GM12878 (cell line): ENCODE results near the gene SORCS2. TPM values are rescaled to one million over a fixed set of nuclear protein-coding genes. Genes with fewer than 3 reads are reported as not detected.

Source experiments
- ATAC-seq: fragments of 200-7000 bp; cut with Tn5 transposase; 3 replicates; pipeline ENCODE4 v1.9.1; 2020; ENCODE audit warnings: mild to moderate bottlenecking, moderate library complexity
- BruUV-seq: library from RNA; stranded (reverse); fragments of 400-500 nt; replicated peaks from 2 replicates; lab custom pipeline; 2021; lab: Mats Ljungman, UMichigan
- CTCF ChIA-PET: fragments of 300-600 bp; sonication (Branson Sonifier 250); formaldehyde crosslinking; extraction: SDS; loops from one replicate; lab custom pipeline; 2021; ENCODE audit warnings: inconsistent platforms; lab: Yijun Ruan, JAX
- POLR2A ChIA-PET: fragments of 350-600 bp; formaldehyde crosslinking; extraction: SDS; loops from one replicate; lab custom pipeline; 2021; ENCODE audit warnings: inconsistent platforms; lab: Charles Lee
- RAD21 ChIA-PET: fragments of 300-600 bp; sonication (Branson Sonifier 250); formaldehyde crosslinking; loops from one replicate; lab custom pipeline; 2023; ENCODE audit warnings: antibody characterized with exemption; ENCODE audit not compliant: unreplicated experiment; lab: Charles Lee
- SMC1A ChIA-PET: fragments of 300-600 bp; sonication (Branson Sonifier 250); formaldehyde crosslinking; loops from one replicate; lab custom pipeline; 2023; ENCODE audit not compliant: unreplicated experiment, uncharacterized antibody; lab: Charles Lee
- DNase-seq: peaks from one replicate; pipeline ENCODE4 v3.0.0-alpha.2; 2011; ENCODE audit warnings: low read depth, low spot score
- FAIRE-seq: peaks from 3 replicates; lab custom pipeline; 2011; peaks lifted over from hg19 to GRCh38; lab: Jason Lieb, UNC
- H2AFZ ChIP-seq: 2 replicates; pipeline ENCODE4 v1.6.0; 2011; ENCODE audit warnings: low read depth, low read length, control low read depth; ENCODE audit not compliant: control insufficient read depth
- H3K27ac ChIP-seq: 2 replicates; pipeline ENCODE4 v1.5.1; 2011; ENCODE audit warnings: control low read depth; ENCODE audit not compliant: control insufficient read depth, insufficient read depth
- H3K27me3 ChIP-seq, 2 experiments: replicated peaks in 1 of 2; 2 replicates each; pipeline versions ENCODE4 v1.6.0 to v1.6.1; 2011; ENCODE audit warnings: low read length in 1 of 2; ENCODE audit not compliant: control insufficient read depth in 2 of 2, insufficient read depth in 2 of 2
- H3K36me3 ChIP-seq, 2 experiments: 2 replicates each; pipeline ENCODE4 v1.5.1; 2011; ENCODE audit warnings: low read length in 1 of 2; ENCODE audit not compliant: control insufficient read depth in 2 of 2, insufficient read depth in 2 of 2
- H3K4me1 ChIP-seq: 2 replicates; pipeline ENCODE4 v1.6.1; 2011; ENCODE audit warnings: mild to moderate bottlenecking, low read length, moderate library complexity, mixed read lengths; ENCODE audit not compliant: control insufficient read depth, insufficient read depth
- H3K4me2 ChIP-seq: 2 replicates; pipeline ENCODE4 v1.6.0; 2011; ENCODE audit warnings: control low read depth; ENCODE audit not compliant: control insufficient read depth, insufficient read depth
- H3K4me3 ChIP-seq: fragments of 200-600 bp; sonication (generic); 2 replicates; pipeline ENCODE4 v1.5.1; 2016
- H3K79me2 ChIP-seq: 2 replicates; pipeline ENCODE4 v1.6.0; 2011; ENCODE audit warnings: low read length; ENCODE audit not compliant: control insufficient read depth, insufficient read depth
- H3K9ac ChIP-seq: 2 replicates; pipeline ENCODE4 v1.8.0; 2011; ENCODE audit warnings: low read length, control low read depth, mixed read lengths; ENCODE audit not compliant: control insufficient read depth, insufficient read depth
- H3K9me3 ChIP-seq: replicated peaks from 3 replicates; pipeline ENCODE4 v1.5.1; 2011; ENCODE audit warnings: mild to moderate bottlenecking, low read length; ENCODE audit not compliant: control insufficient read depth, insufficient read depth
- H4K20me1 ChIP-seq: 2 replicates; pipeline ENCODE4 v1.6.0; 2011; ENCODE audit not compliant: control insufficient read depth, insufficient read depth
- BRCA1 ChIP-seq: IDR thresholded peaks from 2 replicates; pipeline ENCODE4 v1.6.1; 2011; ENCODE audit warnings: low read depth, low read length, improper control_type of control experiment
- CHD1 ChIP-seq: IDR thresholded peaks from 2 replicates; pipeline ENCODE4 v1.6.1; 2012; ENCODE audit warnings: low read depth, low read length, improper control_type of control experiment
- CHD2 ChIP-seq: IDR thresholded peaks from 2 replicates; pipeline ENCODE4 v1.6.1; 2011; ENCODE audit warnings: low read depth, low read length, improper control_type of control experiment, borderline replicate concordance
- LARP7 ChIP-seq: fragments of 450-650 bp; IDR thresholded peaks from 2 replicates; pipeline ENCODE4 v1.6.1; 2017; ENCODE audit warnings: mild to moderate bottlenecking
- NBN ChIP-seq: fragments of 450-650 bp; IDR thresholded peaks from 2 replicates; pipeline ENCODE4 v1.6.1; 2016
- NFXL1 ChIP-seq: fragments of 450-650 bp; IDR thresholded peaks from 2 replicates; pipeline ENCODE4 v1.6.1; 2017; ENCODE audit warnings: antibody characterized with exemption, mild to moderate bottlenecking, borderline replicate concordance
- NR2C1 ChIP-seq: fragments of 450-650 bp; IDR thresholded peaks from 2 replicates; pipeline ENCODE4 v1.6.1; 2017; ENCODE audit warnings: antibody characterized with exemption, mild to moderate bottlenecking, moderate library complexity
- PAX5 ChIP-seq: IDR thresholded peaks from 2 replicates; pipeline ENCODE4 v1.6.1; 2011; ENCODE audit warnings: low read depth, low read length, borderline replicate concordance
- RUNX3 ChIP-seq: IDR thresholded peaks from 2 replicates; pipeline ENCODE4 v1.6.1; 2012; ENCODE audit warnings: low read length, inconsistent platforms
- SIN3A ChIP-seq: IDR thresholded peaks from 2 replicates; pipeline ENCODE4 v1.6.1; 2012; ENCODE audit warnings: low read depth, low read length, improper control_type of control experiment
- ZBED1 ChIP-seq: IDR thresholded peaks from 2 replicates; pipeline ENCODE4 v1.6.1; 2016; ENCODE audit warnings: borderline replicate concordance
- ZNF24 ChIP-seq: fragments of 450-650 bp; IDR thresholded peaks from 2 replicates; pipeline ENCODE4 v1.6.1; 2017; ENCODE audit warnings: antibody characterized with exemption, mild to moderate bottlenecking
- ZZZ3 ChIP-seq: IDR thresholded peaks from 2 replicates; pipeline ENCODE4 v1.6.1; 2011; ENCODE audit warnings: low read depth; ENCODE audit not compliant: control insufficient read depth, insufficient read length
- WGBS: methylation state at CpG from one replicate; pipeline ENCODE4 v1.1.6; 2016; ENCODE audit warnings: low lambda C conversion rate; ENCODE audit not compliant: insufficient replicate concordance, insufficient coverage; ENCODE audit errors: missing lambda C conversion rate; 5-methylcytosine and 5-hydroxymethylcytosine counted together
- in situ Hi-C: fragments of 300-500 bp; cut with MboI; formaldehyde crosslinking; loops from 9 replicates; pipeline ENCODE4 v1.14.3; 2018; ENCODE audit warnings: mixed read lengths
- intact Hi-C: fragments of 100-400 bp; cut with micrococcal nuclease; formaldehyde crosslinking; loops from one replicate; pipeline ENCODE4 v1.14.2; 2022; ENCODE audit not compliant: unreplicated experiment
- polyA plus RNA-seq, 11 experiments: library from polyadenylated mRNA; depleted of rRNA in 4 of 11; unstranded in 6 of 11; stranded (reverse) in 5 of 11; fragments of >200 nt; fragmentation: Nextera tagmentation in 4 of 11; fragmentation: Illumina TruSeq in 1 of 11; extraction: Ambion mirVana in 4 of 11; extraction: Trizol in 1 of 11; gene quantifications; 1 replicate in 1 of 11; 2 replicates in 10 of 11; pipeline versions ENCODE4 v1.2.1 to v1.2.3, GENCODE V29; 2011 to 2016; ENCODE audit warnings: inconsistent platforms in 2 of 11, missing spikeins in 2 of 11, low read depth in 1 of 11
- total RNA-seq, 4 experiments: library from RNA; depleted of rRNA in 3 of 4; stranded (reverse); fragments of >200 nt in 3 of 4; fragmentation: Illumina TruSeq in 1 of 4; extraction: Trizol in 1 of 4; gene quantifications; 2 replicates each; pipeline versions ENCODE4 v1.2.1 to v1.2.3, GENCODE V29; 2013 to 2021
- TF ChIP-seq, protein P1 (sequence below): fragments of 450-650 bp; IDR thresholded peaks from 2 replicates; pipeline ENCODE4 v1.6.1; 2017; ENCODE audit warnings: borderline replicate concordance
- TF ChIP-seq, protein P2 (sequence below): IDR thresholded peaks from 2 replicates; pipeline ENCODE4 v1.6.1; 2011; ENCODE audit warnings: borderline replicate concordance, low read depth, mild to moderate bottlenecking, moderate library complexity, low read length; ENCODE audit not compliant: insufficient read depth, poor library complexity, severe bottlenecking

The SORCS2 gene
- total and polyA plus RNA-seq, 10 of the 15 experiments (the other 5 are each of a cell fraction or from before 2014, with no cell fraction given), result 0.01 to 0.15 (median 0.05) TPM; not detected in 5

- Histone ChIP-seq H3K4me2 (no peak overlapping the region), H3K36me3 (no peaks in the 10 kb centered on the region), H3K27ac (no peak overlapping the region), H3K79me2 (no peaks in the 10 kb centered on the region), H4K20me1 (no peaks in the 10 kb centered on the region), H3K9ac (no peak overlapping the region), H3K4me1 (no peaks in the 10 kb centered on the region), H2AFZ (no peak overlapping the region), H3K4me3 (no peak overlapping the region), H3K9me3 (no peaks in the 10 kb centered on the region), H3K27me3 (peaks cover 0 to 10% of the 10 kb centered on the region in 2 experiments; a peak in 3 of 4 replicates)
- 47% methylated on average over 10 of the region's 10 CpGs for WGBS
- ChIA-PET RAD21 (no interaction called here), POLR2A (no interaction called here), SMC1A (no interaction called here), CTCF (interaction anchor here (1.0 kb wide), 1 partner anchor 90 kb away, joined by 3 read pairs; no protein-coding TSS in a partner anchor)
- DNase-seq (no peak), ATAC-seq (no peak), FAIRE-seq (no peak)
- no TSS peak for BruUV-seq
- intact Hi-C loops, result no loop called here
- TF ChIP-seq RUNX3 (no peak), ZZZ3 (no peak), SIN3A (no peak), CHD1 (no peak), NR2C1 (no peak), BRCA1 (no peak), CHD2 (no peak), LARP7 (no peak), ZBED1 (no peak), NFXL1 (no peak), PAX5 (no peak), ZNF24 (no peak), NBN (no peak)
- TF ChIP-seq, protein P1, sequence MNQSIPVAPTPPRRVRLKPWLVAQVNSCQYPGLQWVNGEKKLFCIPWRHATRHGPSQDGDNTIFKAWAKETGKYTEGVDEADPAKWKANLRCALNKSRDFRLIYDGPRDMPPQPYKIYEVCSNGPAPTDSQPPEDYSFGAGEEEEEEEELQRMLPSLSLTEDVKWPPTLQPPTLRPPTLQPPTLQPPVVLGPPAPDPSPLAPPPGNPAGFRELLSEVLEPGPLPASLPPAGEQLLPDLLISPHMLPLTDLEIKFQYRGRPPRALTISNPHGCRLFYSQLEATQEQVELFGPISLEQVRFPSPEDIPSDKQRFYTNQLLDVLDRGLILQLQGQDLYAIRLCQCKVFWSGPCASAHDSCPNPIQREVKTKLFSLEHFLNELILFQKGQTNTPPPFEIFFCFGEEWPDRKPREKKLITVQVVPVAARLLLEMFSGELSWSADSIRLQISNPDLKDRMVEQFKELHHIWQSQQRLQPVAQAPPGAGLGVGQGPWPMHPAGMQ, result no peak
- TF ChIP-seq, protein P2, sequence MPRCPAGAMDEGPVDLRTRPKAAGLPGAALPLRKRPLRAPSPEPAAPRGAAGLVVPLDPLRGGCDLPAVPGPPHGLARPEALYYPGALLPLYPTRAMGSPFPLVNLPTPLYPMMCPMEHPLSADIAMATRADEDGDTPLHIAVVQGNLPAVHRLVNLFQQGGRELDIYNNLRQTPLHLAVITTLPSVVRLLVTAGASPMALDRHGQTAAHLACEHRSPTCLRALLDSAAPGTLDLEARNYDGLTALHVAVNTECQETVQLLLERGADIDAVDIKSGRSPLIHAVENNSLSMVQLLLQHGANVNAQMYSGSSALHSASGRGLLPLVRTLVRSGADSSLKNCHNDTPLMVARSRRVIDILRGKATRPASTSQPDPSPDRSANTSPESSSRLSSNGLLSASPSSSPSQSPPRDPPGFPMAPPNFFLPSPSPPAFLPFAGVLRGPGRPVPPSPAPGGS, result no peak
- in situ Hi-C loops, result no loop called here
Observed at GRCh38 chr4:7160951-7161440, 31.3 kb upstream of the SORCS2 start.
